Right lobe of liver (tissue), 6 donors: ENCODE data around the gene PLCB2. TPM values are rescaled to one million over a fixed set of nuclear protein-coding genes. Genes with fewer than 3 reads are reported as not detected.

Experiments used
- ATAC-seq, 4 donors: fragments of 200-7000 bp; cut with Tn5 transposase; one replicate each; pipeline ENCODE4 v1.9.1; 2020; ENCODE audit warnings: mild to moderate bottlenecking in 4 of 4, moderate library complexity in 4 of 4
- DNase-seq, 3 donors: peaks; one replicate each; pipeline ENCODE4 v3.0.0-alpha.2; 2020
- H3K27ac ChIP-seq, 3 donors: fragments of 200-600 bp; one replicate each; pipeline ENCODE4 v1.8.0; 2022
- H3K27me3 ChIP-seq, 2 donors: fragments of 200-600 bp; one replicate each; pipeline ENCODE4 v1.8.0; 2022
- H3K36me3 ChIP-seq, 4 donors: fragments of 200-600 bp; sonication (generic) in 1 of 4; one replicate each; pipeline versions ENCODE4 v1.5.1 to v1.8.0; 2017 to 2022; ENCODE audit warnings: control low read depth in 1 of 4
- H3K4me1 ChIP-seq, 4 donors: fragments of 200-600 bp; sonication (generic) in 1 of 4; one replicate each; pipeline versions ENCODE4 v1.5.1 to v1.8.0; 2017 to 2022; ENCODE audit warnings: control low read depth in 1 of 4
- H3K4me3 ChIP-seq, 3 donors: fragments of 200-600 bp; one replicate each; pipeline ENCODE4 v1.8.0; 2022
- H3K9me3 ChIP-seq, 4 donors: fragments of 200-600 bp; sonication (generic) in 1 of 4; one replicate each; pipeline versions ENCODE4 v1.5.1 to v1.8.0; 2017 to 2022; ENCODE audit warnings: control low read depth in 1 of 4
- CTCF ChIP-seq, 4 donors: fragments of 200-600 bp in 3 of 4; fragments of 450-650 bp in 1 of 4; IDR thresholded peaks; one replicate each; pipeline versions ENCODE4 v1.5.1 to v1.8.0; 2016 to 2022; ENCODE audit warnings: antibody characterized with exemption in 4 of 4, mild to moderate bottlenecking in 2 of 4
- POLR2A ChIP-seq: fragments of 450-650 bp; IDR thresholded peaks from one replicate; pipeline ENCODE4 v1.6.1; 2017; ENCODE audit warnings: antibody characterized with exemption, mild to moderate bottlenecking
- WGBS: methylation state at CpG from one replicate; pipeline ENCODE4 v1.1.6; 2018; ENCODE audit warnings: low coverage, low lambda C conversion rate; ENCODE audit not compliant: insufficient coverage; ENCODE audit errors: missing lambda C conversion rate; 5-methylcytosine and 5-hydroxymethylcytosine counted together
- intact Hi-C, 2 donors: fragments of 100-400 bp; cut with DNase I; formaldehyde crosslinking; loops; one replicate each; pipeline versions ENCODE4 v1.11.2 to v1.14.1; 2022
- total RNA-seq, 6 experiments: library from RNA; depleted of rRNA in 2 of 6; stranded (reverse); fragments of >200 nt in 2 of 6; fragmentation: NEBNext Ultra II Directional in 3 of 6; extraction: Animal tissue kit (Norgen Biotek cat#: 25700) in 3 of 6; gene quantifications; one replicate each; pipeline versions ENCODE4 v1.1.0 to v1.2.4, GENCODE V29; 2016 to 2023
- donor health status: DM: no; HTN: yes; CAD: no.
- donor health status: DM: no; HTN: no; CAD: no.
- donor health status: DM: no; HTN: no; CAD: no.
- donor health status: DM: no; HTN: yes; CAD: no.
- donor health status: DM: no; HTN: yes; CAD: no.

Gene PLCB2
- total RNA-seq, 6 experiments from 2014 or later = 5.0 to 18.0 (median 7.2) TPM

GRCh38 chr15:40263024-40263754, 44.5 kb downstream of the PLCB2 start:
- intact Hi-C loops = no loop called here
- Histone ChIP-seq H3K4me3 (no peak overlapping the region), H3K4me1 (no peaks in the 10 kb centered on the region), H3K27me3 (no peaks in the 10 kb centered on the region), H3K36me3 (no peaks in the 10 kb centered on the region), H3K27ac (no peak overlapping the region), H3K9me3 (no peaks in the 10 kb centered on the region)
- 100% methylated on average over 2 of the region's 12 CpGs for WGBS
- no peak for DNase-seq
- ATAC-seq = no peak
- TF ChIP-seq POLR2A (no peak), CTCF (IDR thresholded peaks at IDR 0.05) (no peak)

DNA sequence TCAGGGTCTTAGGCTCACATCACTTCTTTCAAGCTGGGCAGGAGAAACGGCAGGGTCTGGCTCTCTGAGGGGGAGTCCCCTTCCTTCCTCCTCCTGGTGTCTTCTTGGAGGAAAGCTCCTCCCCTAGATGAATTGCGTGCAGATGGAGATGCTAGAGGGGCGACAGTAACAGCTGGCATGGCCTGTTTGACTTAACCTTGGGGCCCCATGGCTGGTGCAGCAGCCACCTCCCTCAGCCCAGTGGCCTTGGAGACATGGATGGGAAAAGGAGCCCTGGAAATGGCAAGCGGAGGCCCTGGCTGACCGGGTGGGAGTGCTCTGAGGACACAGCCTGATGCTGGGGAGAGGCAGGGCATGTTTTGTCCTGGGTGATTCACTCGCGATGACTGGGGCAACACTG, 48.7 kb downstream of the PLCB2 start:
- intact Hi-C loops = no loop called here
- Histone ChIP-seq H3K27me3 (no peaks in the 10 kb centered on the region), H3K27ac (no peak overlapping the region), H3K4me3 (no peak overlapping the region), H3K9me3 (no peaks in the 10 kb centered on the region), H3K4me1 (no peaks in the 10 kb centered on the region), H3K36me3 (no peaks in the 10 kb centered on the region)
- TF ChIP-seq POLR2A (no peak), CTCF (IDR thresholded peaks at IDR 0.05) (no peak)
- ATAC-seq (no peak), DNase-seq (no peak)
- WGBS = 44% methylated on average over 4 of the region's 7 CpGs

- Histone ChIP-seq H3K36me3 (no peaks in the 10 kb centered on the region), H3K27me3 (peaks cover 0 to 4% of the 10 kb centered on the region in 2 donors), H3K4me1 (no peaks in the 10 kb centered on the region), H3K9me3 (no peaks in the 10 kb centered on the region), H3K27ac (no peak overlapping the region), H3K4me3 (no peak overlapping the region)
- TF ChIP-seq POLR2A (no peak), CTCF (IDR thresholded peaks at IDR 0.05) (no peak)
- no peak for ATAC-seq
- intact Hi-C loops = no loop called here
- WGBS = 59% methylated on average over 5 of the region's 8 CpGs
- DNase-seq = no peak
These were observed 49.2 kb downstream of the PLCB2 start for GRCh38 chr15:40258544-40258943.

DNA sequence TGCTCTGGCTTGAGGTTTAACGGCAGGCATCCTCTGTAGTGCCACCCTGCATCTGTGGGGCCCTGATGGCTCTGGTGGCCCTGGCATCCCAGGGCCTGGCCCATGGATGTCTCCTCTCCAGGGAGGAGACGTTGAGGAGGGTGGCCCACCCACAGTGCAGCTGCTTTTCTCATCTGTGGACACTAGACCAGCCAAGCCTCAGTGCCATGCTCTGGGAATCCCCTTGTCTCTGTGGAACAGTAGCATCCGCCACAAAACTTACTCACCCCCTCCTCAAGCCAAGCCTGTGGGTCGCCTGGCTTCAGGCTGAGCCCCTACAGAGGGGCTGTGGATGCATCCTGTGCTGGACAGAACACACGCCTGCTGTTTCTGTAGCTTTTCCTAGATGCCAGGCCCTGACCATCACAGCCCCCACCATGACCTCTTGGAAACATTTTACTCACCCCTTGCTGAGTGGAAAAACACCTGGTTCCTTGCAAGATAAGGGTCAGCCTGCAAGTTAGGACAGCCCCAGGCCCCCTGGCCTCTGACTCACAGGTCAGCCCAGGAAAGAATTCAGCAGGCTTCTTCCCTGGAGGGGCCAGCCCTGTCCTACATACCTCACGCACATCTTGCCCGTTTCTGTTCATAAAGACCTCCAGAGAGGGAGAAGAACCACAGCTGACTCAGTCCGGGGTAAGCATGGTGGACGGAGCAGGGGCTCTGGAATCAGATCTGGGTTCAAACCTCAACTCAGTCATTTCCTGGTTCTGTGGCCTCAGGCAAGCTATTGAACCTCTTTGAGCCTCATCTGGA, 49.9 kb downstream of the PLCB2 start:
- TF ChIP-seq CTCF (IDR thresholded peaks at IDR 0.05) = no peak
- no peak for TF ChIP-seq POLR2A
- no peak for DNase-seq
- Histone ChIP-seq H3K36me3 (no peaks in the 10 kb centered on the region), H3K27ac (no peak overlapping the region), H3K4me3 (no peak overlapping the region), H3K4me1 (peaks cover 0 to 7% (median 2%) of the 10 kb centered on the region in 4 donors), H3K27me3 (peaks cover 0 to 11% of the 10 kb centered on the region in 2 donors), H3K9me3 (no peaks in the 10 kb centered on the region)
- intact Hi-C loops = no loop called here
- whole genome bisulfite sequencing = 76% methylated on average over 3 of the region's 9 CpGs
- ATAC-seq = no peak
